ENCODE data around the gene CAPZB.
A peak's percentile ranks its signal among the peaks of the same experiment; 100 is the strongest.

The CAPZB gene

DNA sequence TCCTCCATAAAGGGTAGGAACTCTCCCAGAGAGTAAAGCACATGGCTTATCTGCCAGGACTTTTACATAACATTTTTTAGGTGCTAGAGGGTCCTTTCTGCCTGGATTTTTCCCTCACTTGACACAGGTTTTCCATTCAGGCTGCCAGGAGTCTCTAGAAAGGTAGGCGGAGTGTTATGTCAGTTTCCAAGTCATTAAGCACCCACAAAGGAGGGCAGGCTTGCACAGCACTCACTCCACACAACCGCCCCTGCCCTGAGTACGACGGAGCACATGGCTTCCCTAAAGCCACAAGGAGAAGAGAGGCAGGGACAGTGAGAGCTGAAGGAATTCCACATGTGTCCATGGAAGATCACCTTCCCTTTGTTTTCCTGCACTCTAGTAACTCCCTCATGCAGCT lies 55.7 kb downstream of the CAPZB start:
- DNase-seq (ENCODE audit: low spot score) = no peak

GRCh38 chr1:19427087-19427781 lies 58.1 kb downstream of the CAPZB start:
- no peak for DNase-seq (ENCODE audit: low spot score)

GRCh38 chr1:19426294-19427086 lies 58.8 kb downstream of the CAPZB start:
- no peak for DNase-seq (ENCODE audit: low spot score)

GRCh38 chr1:19425646-19426239 lies 59.6 kb downstream of the CAPZB start:
- DNase-seq (ENCODE audit: low spot score) = no peak

DNA sequence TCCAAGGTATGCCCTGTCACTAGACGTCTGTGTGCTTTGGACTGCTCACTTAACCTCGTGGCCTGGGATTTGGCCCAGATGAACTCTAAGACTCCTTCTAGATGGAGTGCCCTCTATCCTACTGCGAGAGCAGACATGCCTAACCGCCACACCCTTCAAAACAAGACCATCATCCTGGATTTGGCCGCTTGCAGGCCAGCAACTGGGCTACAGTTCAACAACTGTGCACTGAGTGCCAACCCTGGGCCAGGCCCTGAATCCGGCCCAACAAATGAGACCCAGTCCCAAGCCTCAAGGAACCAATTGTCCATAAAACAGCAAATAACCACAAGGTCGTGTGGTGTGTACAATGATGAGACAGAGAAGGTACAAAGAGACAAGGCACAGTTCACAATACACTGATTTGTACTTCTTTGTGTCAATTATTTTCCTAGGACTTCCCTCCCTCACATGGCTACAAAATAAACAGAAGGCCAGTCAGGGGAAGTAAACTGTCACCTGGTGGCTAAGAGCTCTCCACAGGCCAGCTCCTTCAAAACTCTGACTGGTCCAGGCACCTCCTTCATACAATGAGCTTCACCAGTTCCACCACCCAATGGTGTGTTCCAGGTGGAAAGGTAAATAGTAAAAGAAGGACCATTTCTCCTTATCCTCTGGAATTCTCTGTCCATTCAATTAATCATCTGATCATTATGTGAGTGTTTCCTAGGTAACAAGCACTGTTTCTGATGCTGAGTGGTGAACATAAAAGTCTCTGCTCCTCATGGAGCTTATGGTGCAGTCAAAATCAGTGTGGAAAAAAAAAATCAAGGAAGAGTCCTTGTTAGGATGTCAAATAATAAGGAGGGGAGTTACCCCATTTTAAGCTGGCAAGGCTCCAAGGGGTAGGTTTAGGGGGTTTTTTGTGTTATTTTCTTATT lies 60.4 kb downstream of the CAPZB start:
- no peak for DNase-seq (ENCODE audit: low spot score)

DNA sequence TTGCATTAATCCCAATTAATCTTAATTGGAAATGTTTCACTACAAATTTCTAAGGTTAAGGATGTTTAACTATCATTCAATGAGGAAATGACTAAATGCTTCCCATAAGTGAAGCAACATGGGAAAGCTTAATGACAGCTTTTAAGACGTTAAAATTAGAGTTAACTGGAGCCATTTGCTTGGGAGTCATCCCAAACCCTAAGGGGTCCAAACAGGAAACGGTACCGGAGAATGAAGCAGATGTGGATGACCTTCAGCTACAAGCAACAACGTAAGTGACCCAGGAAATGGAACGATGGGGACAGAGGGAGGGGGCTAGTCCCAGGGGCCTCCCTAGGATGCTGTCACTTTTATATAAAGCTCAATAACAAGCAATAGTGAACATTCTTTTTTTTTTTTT lies 62.2 kb downstream of the CAPZB start:
- no peak for DNase-seq (ENCODE audit: low spot score)

DNA sequence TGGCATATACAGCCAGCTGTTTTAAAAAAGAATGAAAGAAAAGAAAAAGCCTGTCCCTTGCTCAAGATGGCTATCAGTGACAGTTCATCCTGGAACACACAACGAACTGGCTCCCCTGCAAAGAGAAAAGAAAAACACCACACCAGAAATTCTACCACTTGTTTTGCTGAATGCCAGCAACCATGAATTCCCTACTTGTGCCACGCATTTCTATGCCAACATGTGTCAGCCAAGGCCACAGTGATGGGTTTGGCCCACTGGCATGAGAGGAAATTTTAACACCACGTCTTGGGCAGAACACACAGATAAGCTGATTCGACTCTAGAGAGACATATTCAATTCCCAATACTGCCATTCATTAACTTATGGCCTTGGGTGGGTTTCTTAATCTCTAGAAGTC lies 64.0 kb downstream of the CAPZB start:
- DNase-seq (ENCODE audit: low spot score) = no peak

DNA sequence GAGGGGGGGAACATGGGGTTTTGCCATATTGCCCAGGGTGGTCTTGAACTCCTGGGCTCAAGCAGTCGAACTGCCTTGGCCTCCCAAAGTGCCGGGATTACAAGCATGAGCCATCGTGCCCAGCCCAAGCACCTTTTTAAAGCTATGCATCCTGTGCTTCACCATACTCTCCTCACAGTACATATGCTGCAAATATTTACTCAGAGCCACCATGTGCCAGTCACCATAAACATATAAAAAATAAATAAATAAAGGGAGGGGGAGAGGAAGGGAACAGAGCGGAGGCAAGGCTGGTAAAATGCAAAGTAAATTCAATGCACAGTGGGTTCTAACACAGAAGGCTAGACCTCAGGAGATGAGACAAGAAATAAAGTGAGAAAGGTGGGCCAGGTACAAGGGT lies 64.7 kb downstream of the CAPZB start:
- no peak for DNase-seq (ENCODE audit: low spot score)

DNA sequence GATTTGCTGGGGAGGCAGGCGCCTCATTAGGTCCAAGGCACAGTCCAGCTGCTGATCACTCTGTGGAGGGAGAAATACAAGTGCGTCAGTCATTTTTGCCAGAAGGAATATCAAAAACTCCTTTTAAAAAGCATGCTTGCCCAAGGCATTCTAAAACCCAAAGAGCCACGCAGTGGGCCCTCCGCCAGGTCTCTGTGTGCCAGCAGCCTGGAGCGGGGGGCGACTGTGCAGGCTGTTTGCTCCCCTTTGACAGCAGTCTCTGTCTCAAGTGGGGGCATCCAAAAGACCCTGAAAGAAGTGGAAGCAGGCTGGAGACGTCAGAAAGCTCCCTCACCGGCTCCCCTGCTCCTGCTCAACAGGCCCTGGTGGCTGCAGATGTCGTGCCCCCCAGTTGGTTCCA lies 65.6 kb downstream of the CAPZB start:
- no peak for DNase-seq (ENCODE audit: low spot score)

- no peak for DNase-seq (ENCODE audit: low spot score)
Observed at GRCh38 chr1:19418503-19418971, 66.8 kb downstream of the CAPZB start.

DNA sequence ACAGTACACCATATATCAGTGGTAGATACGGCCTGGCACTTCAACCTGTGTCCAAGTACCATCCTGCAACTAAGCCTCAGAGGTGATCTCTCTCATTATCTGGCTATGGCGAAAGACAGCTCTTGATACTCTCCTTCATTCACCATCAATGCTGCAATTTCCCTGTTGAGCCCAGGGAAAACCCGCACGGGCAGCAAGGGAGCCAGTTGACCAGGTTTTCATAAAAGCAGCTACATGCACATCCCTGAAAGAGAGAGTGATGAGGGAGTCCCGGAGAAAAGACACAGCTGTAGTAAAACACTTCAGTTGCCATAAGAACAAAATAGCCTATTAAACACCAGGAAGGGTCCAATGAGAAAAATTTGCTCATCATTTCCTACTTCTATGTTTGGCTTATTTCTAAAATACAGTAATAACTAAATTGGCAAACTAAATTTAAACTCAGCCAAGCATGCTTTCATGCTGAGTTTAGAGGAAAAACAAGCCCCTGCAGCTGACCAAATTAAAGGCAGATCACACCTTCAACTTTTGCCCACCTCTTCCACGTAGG lies 68.3 kb downstream of the CAPZB start:
- DNase-seq (ENCODE audit: low spot score) = no peak

- DNase-seq (ENCODE audit: low spot score) = no peak
Observed at GRCh38 chr1:19416145-19416544, 69.2 kb downstream of the CAPZB start.

DNA sequence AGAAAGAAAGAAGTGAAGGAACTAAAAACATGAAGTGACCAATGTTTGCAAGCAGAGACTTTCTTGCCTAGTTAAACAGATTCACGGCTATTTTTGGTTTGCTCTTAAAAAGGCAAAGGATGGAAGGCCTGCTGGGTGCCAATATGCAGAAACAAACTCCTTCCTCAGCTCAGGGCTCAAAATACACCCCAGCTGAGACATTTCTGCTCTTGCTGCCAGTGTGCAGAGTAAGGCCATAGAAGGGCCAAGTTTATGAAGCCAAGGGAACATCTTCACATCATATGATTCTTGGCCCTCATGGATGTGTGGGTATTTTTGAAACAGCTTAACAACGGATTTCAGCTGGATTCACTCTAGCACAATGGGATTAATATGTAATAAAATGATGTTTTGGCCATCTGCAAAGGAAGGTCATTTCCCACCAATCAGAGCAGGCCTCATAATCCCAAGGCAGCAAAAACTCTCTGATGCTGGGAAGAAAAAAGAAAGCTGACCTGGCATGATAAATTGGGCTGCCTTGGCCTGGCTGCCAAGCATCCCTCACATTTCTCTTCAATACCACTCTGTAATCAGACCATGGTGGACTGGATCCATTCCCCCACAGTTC lies 70.7 kb downstream of the CAPZB start:
- no peak for DNase-seq (ENCODE audit: low spot score)

DNA sequence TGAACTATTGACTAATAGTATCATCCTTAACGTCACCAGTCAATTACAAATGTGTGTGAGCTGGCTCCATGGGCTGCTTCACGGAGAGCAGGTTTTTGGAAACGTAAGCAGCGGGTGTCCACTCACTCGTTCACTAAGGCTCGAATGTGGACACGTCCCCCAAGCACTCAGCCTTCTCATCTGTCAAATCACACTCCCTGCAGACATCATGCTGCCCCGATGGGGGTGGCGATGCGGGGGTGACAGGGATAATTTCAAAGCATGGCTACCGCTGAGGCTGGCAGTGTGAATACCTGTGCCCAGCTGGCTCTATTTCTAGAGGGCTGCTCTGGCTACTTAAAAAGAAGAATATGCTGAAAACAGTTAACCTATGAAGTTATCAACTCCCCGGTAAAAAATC lies 71.3 kb downstream of the CAPZB start:
- DNase-seq (ENCODE audit: low spot score) = no peak

DNA sequence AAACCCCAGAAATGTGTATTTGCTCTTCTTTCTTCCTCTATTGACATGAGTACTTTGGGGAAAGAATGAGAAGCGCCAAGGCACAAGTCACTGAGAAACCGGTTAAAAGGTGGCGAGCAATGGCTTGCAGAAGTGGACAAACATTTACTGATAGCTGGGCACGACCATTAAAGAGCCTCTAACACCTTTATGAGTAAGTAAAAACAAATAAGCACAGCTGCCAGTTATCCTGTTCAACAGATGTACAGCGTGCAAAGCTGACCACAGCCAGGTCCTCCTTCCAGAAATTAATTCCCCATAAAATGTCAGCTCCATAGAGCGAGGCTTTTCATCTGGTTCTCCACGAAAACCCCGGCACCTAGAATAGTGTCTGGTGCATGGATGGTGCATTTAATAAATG lies 72.7 kb downstream of the CAPZB start:
- no peak for DNase-seq (ENCODE audit: low spot score)

- DNase-seq (ENCODE audit: low spot score) = peak; percentile 83
Observed at GRCh38 chr1:19411612-19412011, 73.7 kb downstream of the CAPZB start.

GRCh38 chr1:19410393-19410792 lies 74.9 kb downstream of the CAPZB start:
- no peak for DNase-seq (ENCODE audit: low spot score)

DNA sequence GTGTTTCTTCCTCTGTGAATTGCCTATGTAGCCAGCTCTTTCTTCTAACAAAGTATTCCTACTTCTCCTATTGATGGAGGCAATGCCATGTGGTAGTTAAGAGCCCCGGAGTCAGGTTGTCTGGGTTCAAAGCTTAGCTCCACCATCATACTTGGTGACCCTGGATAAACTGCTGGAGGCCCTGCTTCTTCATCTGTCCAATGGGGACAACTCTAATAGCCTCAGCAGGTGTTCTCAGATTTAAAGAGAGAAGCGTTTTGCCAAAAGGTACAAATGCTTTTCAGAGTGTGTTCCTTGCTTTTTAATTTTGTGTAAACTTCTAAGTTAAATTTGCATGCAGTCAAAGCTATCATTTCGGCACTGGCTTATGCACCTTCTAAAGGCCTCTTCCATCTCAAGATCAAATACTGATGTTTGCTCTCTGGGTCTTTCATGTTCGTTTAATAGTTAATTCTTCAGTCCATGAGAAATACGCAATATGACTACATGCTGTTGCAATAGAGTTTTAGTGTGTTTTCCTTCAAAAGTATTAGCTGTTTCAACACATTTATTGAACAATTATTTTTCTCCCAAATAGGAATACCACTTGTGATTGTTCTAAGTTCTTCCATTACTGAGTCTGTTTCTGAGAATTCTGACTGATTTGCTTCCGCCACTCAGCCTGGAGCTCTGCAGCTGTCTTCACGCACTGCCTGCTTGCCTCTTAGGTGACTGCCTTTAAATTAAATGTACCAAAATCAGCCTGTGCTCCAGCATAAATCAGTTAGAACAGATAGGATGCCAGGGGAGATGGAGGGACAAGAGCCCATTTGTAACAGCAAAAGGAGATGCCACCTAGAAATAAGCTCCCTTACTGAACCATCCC lies 75.6 kb downstream of the CAPZB start:
- DNase-seq (ENCODE audit: low spot score) = no peak

DNA sequence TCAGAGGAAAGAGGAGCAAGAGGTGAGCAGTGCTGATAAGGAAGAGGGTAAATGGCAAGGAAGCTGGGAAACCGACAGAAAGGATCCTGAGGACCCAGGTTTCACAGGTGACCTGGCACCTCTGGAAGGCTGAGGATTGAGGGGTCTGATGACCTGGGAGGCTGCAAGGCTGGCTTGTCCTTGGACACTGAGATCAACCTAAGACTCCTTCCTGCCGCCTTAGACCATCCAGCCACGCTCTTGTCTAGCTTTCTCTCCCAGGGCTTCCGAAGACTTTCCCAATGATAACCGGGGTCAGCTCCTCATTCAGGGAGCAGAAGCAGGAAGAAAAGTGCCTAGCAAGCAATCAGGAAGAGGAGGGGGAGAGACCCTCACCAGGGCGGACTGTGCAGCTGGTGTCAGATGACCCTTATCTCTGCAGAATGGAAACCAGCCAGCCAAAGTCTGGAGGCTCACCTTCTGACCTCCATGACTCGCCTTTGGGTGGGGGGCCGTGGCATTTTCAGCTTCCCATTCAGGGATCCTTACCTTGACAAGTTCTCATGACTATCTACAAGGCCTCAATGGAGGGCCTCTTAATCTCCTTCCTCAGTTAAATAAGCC lies 77.7 kb downstream of the CAPZB start:
- DNase-seq (ENCODE audit: low spot score) = no peak

- DNase-seq (ENCODE audit: low spot score) = no peak
Observed at GRCh38 chr1:19406680-19407079, 78.7 kb downstream of the CAPZB start.
